CD14-positive monocyte (primary cell): ENCODE data around the gene G6PC3. TPM values are rescaled to one million over a fixed set of nuclear protein-coding genes. Genes with fewer than 3 reads are reported as not detected.
"Not testable (repeated sequence)": the region's sequence is repeated elsewhere in the genome, so short reads cannot be mapped to it uniquely, and the experiment has no call there.

Experiments
- DNase-seq, 3 donors: peaks; one replicate each; pipeline ENCODE4 v3.0.0-alpha.2; 2011 to 2022
- H2AFZ ChIP-seq: 2 replicates; pipeline ENCODE4 v1.6.0; 2012; ENCODE audit warnings: mild to moderate bottlenecking, low read depth, low read length, inconsistent platforms; ENCODE audit not compliant: insufficient read depth, poor library complexity, severe bottlenecking
- H3K27ac ChIP-seq, 2 donors: 1 replicate in 1 of 2; 2 replicates in 1 of 2; pipeline ENCODE4 v1.5.1; 2012 to 2013; ENCODE audit warnings: low read length in 2 of 2, control low read depth in 1 of 2, inconsistent platforms in 1 of 2, low read depth in 1 of 2, mild to moderate bottlenecking in 1 of 2
- H3K27me3 ChIP-seq, 2 donors: one replicate each; pipeline versions ENCODE4 v1.6.0 to v1.6.1; 2011 to 2013; ENCODE audit warnings: low read length in 2 of 2; ENCODE audit not compliant: control insufficient read depth in 2 of 2, insufficient read depth in 2 of 2
- H3K36me3 ChIP-seq, 2 donors: replicated peaks in 1 of 2; 1 replicate in 1 of 2; 2 replicates in 1 of 2; pipeline versions ENCODE4 v1.5.1 to v1.6.1; 2012 to 2013; ENCODE audit warnings: low read length in 2 of 2, control low read depth in 1 of 2, inconsistent platforms in 1 of 2, mild to moderate bottlenecking in 1 of 2; ENCODE audit not compliant: insufficient read depth in 2 of 2, control insufficient read depth in 1 of 2
- H3K4me1 ChIP-seq, 2 donors: 1 replicate in 1 of 2; 2 replicates in 1 of 2; pipeline versions ENCODE4 v1.5.1 to v1.6.1; 2012 to 2013; ENCODE audit warnings: low read length in 2 of 2, control low read depth in 1 of 2, inconsistent platforms in 1 of 2, mild to moderate bottlenecking in 1 of 2, moderate library complexity in 1 of 2; ENCODE audit not compliant: insufficient read depth in 2 of 2, control insufficient read depth in 1 of 2
- H3K4me2 ChIP-seq: replicated peaks from 2 replicates; pipeline ENCODE3; 2012; ENCODE audit warnings: low read length, moderate library complexity, mild to moderate bottlenecking; ENCODE audit not compliant: poor library complexity, severe bottlenecking; ENCODE audit errors: extremely low read depth
- H3K4me3 ChIP-seq, 3 experiments: fragments of 200-600 bp in 1 of 3; sonication (generic) in 1 of 3; replicated peaks in 1 of 3; 1 replicate in 2 of 3; 2 replicates in 1 of 3; pipeline ENCODE4 v1.5.1; 2011 to 2013; ENCODE audit warnings: low read length in 3 of 3, mild to moderate bottlenecking in 3 of 3, control low read depth in 2 of 3, low read depth in 2 of 3, inconsistent platforms in 1 of 3, moderate library complexity in 1 of 3
- H3K79me2 ChIP-seq: 2 replicates; pipeline ENCODE4 v1.6.0; 2012; ENCODE audit warnings: mild to moderate bottlenecking, control low read depth, inconsistent platforms, low read length, moderate library complexity; ENCODE audit not compliant: insufficient read depth
- H3K9ac ChIP-seq: 2 replicates; pipeline ENCODE4 v1.6.0; 2017; ENCODE audit warnings: low read length, mild to moderate bottlenecking; ENCODE audit not compliant: insufficient read depth, poor library complexity, severe bottlenecking
- H3K9me3 ChIP-seq, 2 donors: replicated peaks in 1 of 2; 1 replicate in 1 of 2; 2 replicates in 1 of 2; pipeline versions ENCODE4 v1.5.1 to v1.6.1; 2012 to 2013; ENCODE audit warnings: low read length in 2 of 2, control low read depth in 1 of 2; ENCODE audit not compliant: control insufficient read depth in 1 of 2, insufficient read depth in 1 of 2
- H4K20me1 ChIP-seq: 2 replicates; pipeline ENCODE4 v1.6.0; 2012; ENCODE audit warnings: mild to moderate bottlenecking, low read length, control low read depth, moderate library complexity; ENCODE audit not compliant: insufficient read depth
- H3K27ac Mint-ChIP-seq, 7 donors: one replicate each; pipeline ENCODE4 v1.8.0; 2020; ENCODE audit warnings: mild to moderate bottlenecking in 7 of 7, mixed read lengths in 7 of 7, moderate library complexity in 6 of 7, inconsistent platforms in 2 of 7
- H3K27me3 Mint-ChIP-seq, 3 donors: one replicate each; pipeline ENCODE4 v1.8.0; 2021 to 2022; ENCODE audit warnings: low read depth in 3 of 3, mild to moderate bottlenecking in 3 of 3, mixed read lengths in 3 of 3, moderate library complexity in 3 of 3, inconsistent platforms in 1 of 3
- H3K36me3 Mint-ChIP-seq, 2 donors: one replicate each; pipeline ENCODE4 v1.8.0; 2020; ENCODE audit warnings: mixed read lengths in 2 of 2, inconsistent platforms in 1 of 2, mild to moderate bottlenecking in 1 of 2
- H3K4me1 Mint-ChIP-seq: one replicate; pipeline ENCODE4 v1.8.0; 2020; ENCODE audit warnings: mild to moderate bottlenecking, mixed read lengths
- H3K4me3 Mint-ChIP-seq, 2 donors: one replicate each; pipeline ENCODE4 v1.8.0; 2020; ENCODE audit warnings: mild to moderate bottlenecking in 2 of 2, mixed read lengths in 2 of 2, moderate library complexity in 1 of 2
- H3K9me3 Mint-ChIP-seq, 7 donors: one replicate each; pipeline ENCODE4 v1.8.0; 2020 to 2022; ENCODE audit warnings: mixed read lengths in 7 of 7, mild to moderate bottlenecking in 6 of 7, moderate library complexity in 6 of 7, inconsistent platforms in 2 of 7
- CTCF ChIP-seq: fragments of 200-600 bp; IDR thresholded peaks from one replicate; pipeline ENCODE4 v1.8.0; 2022; ENCODE audit warnings: antibody characterized with exemption, mild to moderate bottlenecking
- WGBS: methylation state at CpG from one replicate; pipeline ENCODE4 v1.1.5; 2013; ENCODE audit warnings: missing lambda C conversion rate; ENCODE audit not compliant: insufficient coverage; 5-methylcytosine and 5-hydroxymethylcytosine counted together
- intact Hi-C, 2 donors: fragments of 100-400 bp; cut with micrococcal nuclease; formaldehyde crosslinking; loops; one replicate each; pipeline versions ENCODE4 v1.15.0 to v1.15.1; 2023
- polyA plus RNA-seq, 3 donors: library from polyadenylated mRNA; depleted of rRNA in 1 of 3; unstranded in 2 of 3; stranded (reverse) in 1 of 3; fragments of 300-500 nt in 2 of 3; fragments of >200 nt in 1 of 3; fragmentation: Illumina TruSeq in 2 of 3; gene quantifications; 1 replicate in 2 of 3; 2 replicates in 1 of 3; pipeline ENCODE4 v1.2.3, GENCODE V29; 2012 to 2021

The G6PC3 gene
- polyA plus RNA-seq, 3 donors = 38.0 to 46.4 (median 42.4) TPM

DNA sequence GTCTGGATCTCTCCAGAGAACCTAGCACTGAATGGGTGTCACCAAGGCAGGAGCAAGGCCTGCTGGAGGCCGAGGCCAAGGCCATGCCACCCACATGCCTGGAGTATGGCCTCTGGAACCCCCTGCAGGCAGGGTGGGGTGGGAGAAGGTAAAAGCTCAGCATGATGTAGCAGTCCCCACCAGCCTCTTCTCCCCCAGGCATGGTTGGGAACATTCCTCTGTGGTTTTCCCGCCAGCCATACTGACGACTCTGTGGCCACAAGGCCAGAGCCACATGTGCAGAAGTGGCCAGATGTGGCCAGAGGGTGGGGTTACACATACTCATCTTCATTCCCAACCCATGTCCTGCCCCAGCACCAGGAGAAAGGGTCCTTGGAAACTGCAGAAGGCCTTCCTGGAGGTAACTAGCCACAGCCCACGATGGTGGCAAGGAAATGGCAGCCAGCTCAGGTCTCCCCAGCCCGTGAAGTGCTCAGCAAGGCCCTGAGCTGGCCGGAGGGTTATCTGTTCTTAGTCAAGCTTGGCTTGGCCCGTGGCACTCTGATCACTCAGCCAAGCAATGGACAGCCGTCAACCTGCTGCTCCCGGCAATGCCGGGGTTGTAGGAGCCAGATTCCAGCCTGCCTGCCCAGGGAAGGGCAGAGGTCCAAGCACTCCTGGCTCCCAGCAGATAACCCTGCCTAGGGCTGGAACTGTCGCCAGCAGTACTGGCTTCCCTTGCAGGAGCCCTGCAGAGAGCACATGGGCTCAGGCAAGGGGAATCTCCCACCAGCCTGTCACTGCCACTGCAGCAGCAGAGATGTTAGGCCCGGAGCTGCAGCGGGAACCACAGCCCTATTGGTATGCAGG is 26.8 kb downstream of the G6PC3 start:
- peak overlapping the region in 5 of 7 donors; percentile 30 to 93 (median 70) for H3K27ac Mint-ChIP-seq
- H4K20me1 ChIP-seq = peaks cover 40% of the 10 kb centered on the region
- no peak overlapping the region for H3K4me2 ChIP-seq
- no peak overlapping the region for H3K9ac ChIP-seq
- 79% methylated on average over 10 of the region's 13 CpGs for WGBS
- peaks cover 15% of the 10 kb centered on the region for H3K79me2 ChIP-seq
- no peak for TF ChIP-seq CTCF
- H3K4me1 Mint-ChIP-seq = peaks cover 45% of the 10 kb centered on the region
- intact Hi-C loops = no loop called here
- no peaks in the 10 kb centered on the region for H3K9me3 Mint-ChIP-seq
- peaks cover 18 to 24% of the 10 kb centered on the region in 2 donors for H3K36me3 ChIP-seq
- no peak for DNase-seq
- peaks cover 48% of the 10 kb centered on the region in 2 donors for H3K4me1 ChIP-seq
- H3K4me3 Mint-ChIP-seq = no peak overlapping the region
- H2AFZ ChIP-seq = no peak overlapping the region
- H3K36me3 Mint-ChIP-seq = peaks cover 16 to 46% of the 10 kb centered on the region in 2 donors
- H3K27me3 ChIP-seq = no peaks in the 10 kb centered on the region
- peak overlapping the region; percentile 32 to 53 for H3K27ac ChIP-seq
- H3K27me3 Mint-ChIP-seq = no peaks in the 10 kb centered on the region
- H3K9me3 ChIP-seq = no peaks in the 10 kb centered on the region
- no peak overlapping the region for H3K4me3 ChIP-seq

DNA sequence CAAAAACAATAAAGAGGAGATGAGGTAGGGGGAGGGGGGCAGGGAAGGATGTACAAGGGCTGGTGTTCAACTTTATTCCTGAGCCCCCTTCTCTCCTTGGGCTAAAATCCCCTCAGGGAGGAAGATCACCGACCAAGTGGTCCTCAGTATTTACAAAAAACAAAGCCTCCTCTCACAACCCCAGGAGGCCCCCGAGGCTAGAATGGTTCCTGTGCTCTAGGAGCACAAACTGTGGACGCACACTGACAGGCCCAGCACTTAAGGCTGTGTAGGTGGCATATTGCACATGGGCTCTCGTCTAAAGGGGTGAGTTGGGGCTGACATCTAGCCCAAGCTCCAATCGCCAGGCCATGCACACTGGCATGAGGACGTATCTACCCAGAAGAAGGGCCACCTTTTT is 31.3 kb downstream of the G6PC3 start:
- Histone ChIP-seq H4K20me1 (peaks cover 60% of the 10 kb centered on the region), H3K4me1 (peaks cover 29% of the 10 kb centered on the region in 2 donors)
- DNase-seq = not testable (repeated sequence)

More for the DNA sequence above, 31.3 kb downstream of the G6PC3 start:
- H3K27me3 Mint-ChIP-seq, H3K4me2 ChIP-seq, H3K27me3 ChIP-seq, H3K9me3 Mint-ChIP-seq, H3K9ac ChIP-seq, H3K4me3 Mint-ChIP-seq, H3K27ac ChIP-seq, H2AFZ ChIP-seq, H3K4me3 ChIP-seq, H3K9me3 ChIP-seq, intact Hi-C loops, H3K27ac Mint-ChIP-seq: not testable (repeated sequence)
- Histone ChIP-seq H3K36me3 (peaks cover 14 to 28% of the 10 kb centered on the region in 2 donors), H3K79me2 (peaks cover 27% of the 10 kb centered on the region)
- WGBS = 100% methylated on average over 2 of the region's 6 CpGs
- H3K36me3 Mint-ChIP-seq = peaks cover 22 to 53% of the 10 kb centered on the region in 2 donors
- peaks cover 26% of the 10 kb centered on the region for H3K4me1 Mint-ChIP-seq
